Measurements from ENCODE around the gene TACO1. TPM values are rescaled to one million over a fixed set of nuclear protein-coding genes. Genes with fewer than 3 reads are reported as not detected.

The TACO1 gene
- total and polyA plus RNA-seq, 10 donors = 10.6 to 19.1 (median 15.3) TPM

DNA sequence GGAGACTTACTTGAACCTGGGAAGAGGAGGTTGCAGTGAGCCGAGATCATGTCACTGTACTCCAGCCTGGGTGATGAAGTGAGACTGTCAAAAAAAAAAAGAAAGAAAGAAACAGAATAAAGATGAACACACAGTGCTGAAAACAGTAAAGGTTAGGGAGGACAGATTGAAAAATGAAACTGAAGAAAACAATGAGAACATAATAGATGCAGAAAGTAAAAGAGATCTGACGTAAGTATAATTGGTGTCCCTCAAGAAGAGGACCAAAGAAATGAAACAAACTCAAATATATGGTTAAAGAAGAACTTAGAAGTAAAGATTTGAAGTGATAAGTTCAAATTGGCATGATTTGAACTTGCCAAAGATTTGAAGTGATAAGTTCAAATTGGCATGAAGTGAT is 43.3 kb upstream of the TACO1 start:
- 89 to 96% (median 94%) methylated on average over 2 of the region's 2 CpGs for WGBS, 5 donors
- no peak for DNase-seq
- Histone ChIP-seq H3K27me3 (replicated peaks in 1 of 7) (no peaks in the 10 kb centered on the region), H3K4me3 (no peak overlapping the region), H3K36me3 (peaks cover 0 to 11% (median 0%) of the 10 kb centered on the region in 6 donors), H3K9me3 (no peaks in the 10 kb centered on the region), H3K27ac (no peak overlapping the region), H3K4me1 (peaks cover 32 to 96% (median 54%) of the 10 kb centered on the region in 6 donors)
- intact Hi-C loops (cut with DNase I; ENCODE audit: low total_unique reads) = no loop called here
- no peak for TF ChIP-seq POLR2A (IDR thresholded peaks at IDR 0.05)
- no peak for TF ChIP-seq POLR2AphosphoS5 (IDR thresholded peaks at IDR 0.05)
- TF ChIP-seq CTCF (IDR thresholded peaks at IDR 0.05 in 8 of 11, conservative IDR thresholded peaks at IDR 0.05 in 3 of 11) = no peak

GRCh38 chr17:63558441-63558840 is 42.3 kb upstream of the TACO1 start:
- no peaks in the 10 kb centered on the region for H3K27me3 ChIP-seq (replicated peaks in 1 of 7)
- H3K4me3 ChIP-seq = no peak overlapping the region
- H3K4me1 ChIP-seq = peaks cover 22 to 95% (median 49%) of the 10 kb centered on the region in 6 donors
- 74 to 96% (median 95%) methylated on average over 3 of the region's 3 CpGs for WGBS, 5 donors
- no peak for DNase-seq
- TF ChIP-seq POLR2A (IDR thresholded peaks at IDR 0.05) (no peak), CTCF (IDR thresholded peaks at IDR 0.05 in 8 of 11, conservative IDR thresholded peaks at IDR 0.05 in 3 of 11) (no peak), POLR2AphosphoS5 (IDR thresholded peaks at IDR 0.05) (no peak)
- H3K9me3 ChIP-seq = no peaks in the 10 kb centered on the region
- peaks cover 0 to 11% (median 0%) of the 10 kb centered on the region in 6 donors for H3K36me3 ChIP-seq
- H3K27ac ChIP-seq = no peak overlapping the region
- intact Hi-C loops (cut with DNase I; ENCODE audit: low total_unique reads) = no loop called here

- DNase-seq = no peak
- Histone ChIP-seq H3K4me3 (no peak overlapping the region), H3K9me3 (no peaks in the 10 kb centered on the region), H3K36me3 (peaks cover 0 to 11% (median 0%) of the 10 kb centered on the region in 6 donors), H3K27me3 (replicated peaks in 1 of 7) (no peaks in the 10 kb centered on the region), H3K27ac (no peak overlapping the region), H3K4me1 (peaks cover 0 to 69% (median 18%) of the 10 kb centered on the region in 6 donors)
- intact Hi-C loops (cut with DNase I; ENCODE audit: low total_unique reads) = no loop called here
- TF ChIP-seq CTCF (IDR thresholded peaks at IDR 0.05 in 8 of 11, conservative IDR thresholded peaks at IDR 0.05 in 3 of 11) (no peak), POLR2AphosphoS5 (IDR thresholded peaks at IDR 0.05) (no peak), POLR2A (IDR thresholded peaks at IDR 0.05) (no peak)
These were observed 38.9 kb upstream of the TACO1 start for GRCh38 chr17:63561819-63562218.

DNA sequence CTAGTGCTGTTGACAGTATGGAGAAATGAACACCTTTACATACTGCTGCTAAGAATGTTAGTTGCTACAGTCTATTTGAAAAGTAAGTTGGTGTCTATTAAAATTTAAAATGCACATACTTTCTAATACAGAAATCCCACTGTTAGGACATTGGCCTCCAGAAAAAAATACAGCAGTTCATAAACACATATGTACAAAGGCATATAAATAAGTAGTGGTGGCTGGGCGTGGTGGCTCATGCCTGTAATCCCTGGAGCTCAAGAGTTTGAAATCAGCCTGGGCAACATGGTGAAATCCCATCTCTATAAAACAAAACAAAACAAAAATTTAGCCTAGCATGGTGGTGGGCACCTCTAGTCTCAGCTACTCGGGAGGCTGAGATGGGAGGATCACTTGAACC is 37.4 kb upstream of the TACO1 start:
- Histone ChIP-seq H3K4me3 (no peak overlapping the region), H3K36me3 (peaks cover 0 to 9% (median 0%) of the 10 kb centered on the region in 6 donors), H3K4me1 (peaks cover 0 to 67% (median 14%) of the 10 kb centered on the region in 6 donors), H3K9me3 (no peaks in the 10 kb centered on the region), H3K27me3 (replicated peaks in 1 of 7) (no peaks in the 10 kb centered on the region), H3K27ac (no peak overlapping the region)
- intact Hi-C loops (cut with DNase I; ENCODE audit: low total_unique reads) = no loop called here
- 97 to 100% (median 98%) methylated on average over 2 of the region's 2 CpGs for WGBS, 5 donors
- no peak for DNase-seq
- TF ChIP-seq CTCF (IDR thresholded peaks at IDR 0.05 in 8 of 11, conservative IDR thresholded peaks at IDR 0.05 in 3 of 11) = no peak
- TF ChIP-seq POLR2AphosphoS5 (IDR thresholded peaks at IDR 0.05) = no peak
- TF ChIP-seq POLR2A (IDR thresholded peaks at IDR 0.05) = no peak
